ENCODE results near the gene MCOLN1. TPM values are rescaled to one million over a fixed set of nuclear protein-coding genes. Genes with fewer than 3 reads are reported as not detected.

MCOLN1 gene
- polyA plus RNA-seq, 1 donor (not counting 4 experiments of a cell fraction or from before 2014, with no cell fraction given), result 14.0 TPM

DNA sequence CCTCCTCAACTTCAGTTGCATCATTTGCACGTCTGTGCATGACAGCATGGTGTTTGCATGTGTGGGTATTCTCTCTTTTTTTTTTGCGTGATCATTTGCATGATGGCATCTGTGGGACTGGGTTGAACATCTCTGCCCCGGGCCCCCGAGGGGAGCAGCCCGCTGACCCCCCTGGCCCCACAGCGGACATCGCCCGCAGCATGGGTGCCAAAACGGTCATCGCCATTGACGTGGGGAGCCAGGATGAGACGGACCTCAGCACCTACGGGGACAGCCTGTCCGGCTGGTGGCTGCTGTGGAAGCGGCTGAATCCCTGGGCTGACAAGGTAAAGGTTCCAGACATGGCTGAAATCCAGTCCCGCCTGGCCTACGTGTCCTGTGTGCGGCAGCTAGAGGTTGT lies 36.2 kb downstream of the MCOLN1 start:
- H2AFZ ChIP-seq (ENCODE audit: control insufficient read depth, low read length), result no peak overlapping the region
- H3K79me2 ChIP-seq (ENCODE audit: control insufficient read depth, insufficient read depth, low read length), result no peaks in the 10 kb centered on the region
- dilution Hi-C loops (cut with MboI; ENCODE audit: extremely low pct_ligation_motif_present, low sequenced_read_pairs), result no loop called here
- TF ChIP-seq EZH2 (IDR thresholded peaks at IDR 0.05; ENCODE audit: low read length) (no peak), CTCF (optimal IDR thresholded peaks at IDR 0.05 in 1 of 3, IDR thresholded peaks at IDR 0.05 in 1 of 3, conservative IDR thresholded peaks at IDR 0.05 in 1 of 3; ENCODE audit: extremely low read depth in 1 of 3, insufficient read depth in 2 of 3, low read length in 3 of 3) (no peak)
- H3K4me3 ChIP-seq (ENCODE audit: control insufficient read depth in 2 of 3, extremely low read depth in 1 of 3, insufficient read depth in 2 of 3, low read depth in 1 of 3, low read length in 3 of 3), result no peak overlapping the region
- H3K27ac ChIP-seq (ENCODE audit: control insufficient read depth, insufficient read depth, low read length), result no peak overlapping the region
- no peak for FAIRE-seq
- no peak overlapping the region for H3K9ac ChIP-seq (ENCODE audit: control insufficient read depth, extremely low read depth, insufficient read depth, low read length)
- no peaks in the 10 kb centered on the region for H3K9me1 ChIP-seq (ENCODE audit: control insufficient read depth, extremely low read depth, insufficient read depth, low read length)
- DNase-seq (ENCODE audit: low read depth, low spot score), result no peak
- H4K20me1 ChIP-seq (ENCODE audit: control insufficient read depth, extremely low read depth, insufficient read depth, low read length), result no peaks in the 10 kb centered on the region
- no peak overlapping the region for H3K4me2 ChIP-seq (ENCODE audit: control insufficient read depth, extremely low read depth, insufficient read depth, low read depth, low read length)
- H3K9me3 ChIP-seq (ENCODE audit: control insufficient read depth, low read depth, low read length), result no peaks in the 10 kb centered on the region
- no peaks in the 10 kb centered on the region for H3K27me3 ChIP-seq (ENCODE audit: control insufficient read depth, extremely low read depth, insufficient read depth, low read length)
- H3K36me3 ChIP-seq (ENCODE audit: control insufficient read depth in 2 of 2, extremely low read depth in 1 of 2, insufficient read depth in 2 of 2, low read length in 2 of 2), result peaks cover 14 to 33% of the 10 kb centered on the region in 2 experiments
- no peaks in the 10 kb centered on the region for H3K4me1 ChIP-seq (ENCODE audit: control insufficient read depth, extremely low read depth, insufficient read depth, low read length)

DNA sequence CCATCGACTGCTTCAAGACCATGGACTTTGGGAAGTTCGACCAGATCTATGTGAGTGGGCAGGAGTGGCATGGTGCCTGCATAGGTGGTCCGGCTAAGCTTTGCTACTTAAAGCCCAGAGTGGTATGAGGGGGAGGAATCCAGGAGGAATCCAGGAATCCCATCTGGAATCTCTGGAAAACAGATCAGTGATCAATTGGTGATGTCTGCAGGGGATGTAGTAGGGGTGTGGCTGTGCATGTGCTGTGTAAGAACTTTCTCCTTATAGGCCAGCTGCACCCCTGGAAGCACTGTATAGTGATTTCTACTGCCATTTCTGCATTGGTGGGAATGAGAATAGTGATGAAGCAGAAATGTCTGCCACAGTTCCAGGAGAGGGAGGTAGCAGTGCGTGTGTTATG lies 36.7 kb downstream of the MCOLN1 start:
- no peak overlapping the region for H3K9ac ChIP-seq (ENCODE audit: control insufficient read depth, extremely low read depth, insufficient read depth, low read length)
- dilution Hi-C loops (cut with MboI; ENCODE audit: extremely low pct_ligation_motif_present, low sequenced_read_pairs), result no loop called here
- no peak for FAIRE-seq

More for the DNA sequence above, 36.7 kb downstream of the MCOLN1 start:
- peaks cover 14 to 33% of the 10 kb centered on the region in 2 experiments for H3K36me3 ChIP-seq (ENCODE audit: control insufficient read depth in 2 of 2, extremely low read depth in 1 of 2, insufficient read depth in 2 of 2, low read length in 2 of 2)
- H3K4me2 ChIP-seq (ENCODE audit: control insufficient read depth, extremely low read depth, insufficient read depth, low read depth, low read length), result no peak overlapping the region
- H3K9me1 ChIP-seq (ENCODE audit: control insufficient read depth, extremely low read depth, insufficient read depth, low read length), result no peaks in the 10 kb centered on the region
- H3K27me3 ChIP-seq (ENCODE audit: control insufficient read depth, extremely low read depth, insufficient read depth, low read length), result no peaks in the 10 kb centered on the region
- H3K79me2 ChIP-seq (ENCODE audit: control insufficient read depth, insufficient read depth, low read length), result no peaks in the 10 kb centered on the region
- H4K20me1 ChIP-seq (ENCODE audit: control insufficient read depth, extremely low read depth, insufficient read depth, low read length), result no peaks in the 10 kb centered on the region
- H3K4me1 ChIP-seq (ENCODE audit: control insufficient read depth, extremely low read depth, insufficient read depth, low read length), result no peaks in the 10 kb centered on the region
- DNase-seq (ENCODE audit: low read depth, low spot score), result no peak
- no peak overlapping the region for H3K27ac ChIP-seq (ENCODE audit: control insufficient read depth, insufficient read depth, low read length)
- no peaks in the 10 kb centered on the region for H3K9me3 ChIP-seq (ENCODE audit: control insufficient read depth, low read depth, low read length)
- H2AFZ ChIP-seq (ENCODE audit: control insufficient read depth, low read length), result no peak overlapping the region
- TF ChIP-seq EZH2 (IDR thresholded peaks at IDR 0.05; ENCODE audit: low read length) (no peak), CTCF (optimal IDR thresholded peaks at IDR 0.05 in 1 of 3, IDR thresholded peaks at IDR 0.05 in 1 of 3, conservative IDR thresholded peaks at IDR 0.05 in 1 of 3; ENCODE audit: extremely low read depth in 1 of 3, insufficient read depth in 2 of 3, low read length in 3 of 3) (no peak)
- no peak overlapping the region for H3K4me3 ChIP-seq (ENCODE audit: control insufficient read depth in 2 of 3, extremely low read depth in 1 of 3, insufficient read depth in 2 of 3, low read depth in 1 of 3, low read length in 3 of 3)

Measured in keratinocyte (primary cell).